HL-60 (cell line): ENCODE data around the gene ECI1.
"Not testable (repeated sequence)": the region's sequence is repeated elsewhere in the genome, so short reads cannot be mapped to it uniquely, and the experiment has no call there.

Experiments
- DNase-seq, 2 experiments: peaks; one replicate each; pipeline ENCODE4 v3.0.0-alpha.2; 2010 to 2020; ENCODE audit warnings: low read depth in 1 of 2, low spot score in 1 of 2
- H3K27ac ChIP-seq: fragments of 250-450 bp; sonication (Bioruptor Pico); replicated peaks from 2 replicates; pipeline ENCODE4 v1.5.1; 2020; ENCODE audit warnings: mild to moderate bottlenecking, moderate library complexity
- H3K27me3 ChIP-seq: fragments of 250-450 bp; sonication (Bioruptor Pico); 2 replicates; pipeline ENCODE4 v1.5.1; 2021; ENCODE audit warnings: mild to moderate bottlenecking, moderate library complexity; ENCODE audit not compliant: insufficient read depth, poor library complexity, severe bottlenecking
- H3K4me3 ChIP-seq: replicated peaks from 2 replicates; pipeline ENCODE4 v1.5.1; 2011; ENCODE audit warnings: mild to moderate bottlenecking, control low read depth, low read length; ENCODE audit not compliant: insufficient read depth
- GABPA ChIP-seq: IDR thresholded peaks from 2 replicates; pipeline ENCODE4 v1.6.1; 2012; ENCODE audit warnings: low read depth
- POLR2AphosphoS5 ChIP-seq: IDR thresholded peaks from 2 replicates; pipeline ENCODE4 v1.6.1; 2012; ENCODE audit warnings: low read depth
- SPI1 ChIP-seq: IDR thresholded peaks from 2 replicates; pipeline ENCODE4 v1.6.1; 2012; ENCODE audit warnings: low read depth, mild to moderate bottlenecking, borderline replicate concordance
- TF ChIP-seq, protein P1 (sequence below): IDR thresholded peaks from 2 replicates; pipeline ENCODE4 v1.6.1; 2012; ENCODE audit warnings: low read depth; ENCODE audit not compliant: insufficient replicate concordance
- TF ChIP-seq, protein P2 (sequence below): IDR thresholded peaks from one replicate; pipeline ENCODE4 v1.5.1; 2011; ENCODE audit warnings: low read length, control low read depth, inconsistent platforms; ENCODE audit not compliant: insufficient read depth

Gene ECI1

DNA sequence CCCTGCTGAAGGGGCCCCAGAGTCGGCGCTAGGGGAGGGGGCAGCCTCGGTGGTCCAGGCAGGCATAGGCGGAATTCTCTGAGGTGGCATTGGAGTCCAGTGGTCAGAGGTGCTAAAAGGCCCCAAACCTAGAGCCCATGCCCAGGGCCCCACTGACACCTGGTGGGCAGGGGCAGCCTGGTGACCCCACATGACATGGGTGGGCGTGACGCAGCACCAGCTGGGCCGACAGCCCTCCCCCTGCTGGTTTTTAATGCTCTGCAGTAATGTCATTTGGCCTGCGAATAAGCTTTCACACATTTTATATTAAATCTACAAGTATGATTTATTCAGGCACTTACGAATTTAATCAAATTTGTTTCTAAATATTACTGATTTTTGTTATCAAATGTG, 18.7 kb upstream of the ECI1 start:
- no peak overlapping the region for H3K27ac ChIP-seq
- H3K27me3 ChIP-seq, result no peaks in the 10 kb centered on the region
- no peak overlapping the region for H3K4me3 ChIP-seq
- TF ChIP-seq SPI1 (no peak), POLR2AphosphoS5 (no peak), GABPA (no peak)
- TF ChIP-seq, protein P1, sequence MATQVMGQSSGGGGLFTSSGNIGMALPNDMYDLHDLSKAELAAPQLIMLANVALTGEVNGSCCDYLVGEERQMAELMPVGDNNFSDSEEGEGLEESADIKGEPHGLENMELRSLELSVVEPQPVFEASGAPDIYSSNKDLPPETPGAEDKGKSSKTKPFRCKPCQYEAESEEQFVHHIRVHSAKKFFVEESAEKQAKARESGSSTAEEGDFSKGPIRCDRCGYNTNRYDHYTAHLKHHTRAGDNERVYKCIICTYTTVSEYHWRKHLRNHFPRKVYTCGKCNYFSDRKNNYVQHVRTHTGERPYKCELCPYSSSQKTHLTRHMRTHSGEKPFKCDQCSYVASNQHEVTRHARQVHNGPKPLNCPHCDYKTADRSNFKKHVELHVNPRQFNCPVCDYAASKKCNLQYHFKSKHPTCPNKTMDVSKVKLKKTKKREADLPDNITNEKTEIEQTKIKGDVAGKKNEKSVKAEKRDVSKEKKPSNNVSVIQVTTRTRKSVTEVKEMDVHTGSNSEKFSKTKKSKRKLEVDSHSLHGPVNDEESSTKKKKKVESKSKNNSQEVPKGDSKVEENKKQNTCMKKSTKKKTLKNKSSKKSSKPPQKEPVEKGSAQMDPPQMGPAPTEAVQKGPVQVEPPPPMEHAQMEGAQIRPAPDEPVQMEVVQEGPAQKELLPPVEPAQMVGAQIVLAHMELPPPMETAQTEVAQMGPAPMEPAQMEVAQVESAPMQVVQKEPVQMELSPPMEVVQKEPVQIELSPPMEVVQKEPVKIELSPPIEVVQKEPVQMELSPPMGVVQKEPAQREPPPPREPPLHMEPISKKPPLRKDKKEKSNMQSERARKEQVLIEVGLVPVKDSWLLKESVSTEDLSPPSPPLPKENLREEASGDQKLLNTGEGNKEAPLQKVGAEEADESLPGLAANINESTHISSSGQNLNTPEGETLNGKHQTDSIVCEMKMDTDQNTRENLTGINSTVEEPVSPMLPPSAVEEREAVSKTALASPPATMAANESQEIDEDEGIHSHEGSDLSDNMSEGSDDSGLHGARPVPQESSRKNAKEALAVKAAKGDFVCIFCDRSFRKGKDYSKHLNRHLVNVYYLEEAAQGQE, result no peak
- TF ChIP-seq, protein P2, sequence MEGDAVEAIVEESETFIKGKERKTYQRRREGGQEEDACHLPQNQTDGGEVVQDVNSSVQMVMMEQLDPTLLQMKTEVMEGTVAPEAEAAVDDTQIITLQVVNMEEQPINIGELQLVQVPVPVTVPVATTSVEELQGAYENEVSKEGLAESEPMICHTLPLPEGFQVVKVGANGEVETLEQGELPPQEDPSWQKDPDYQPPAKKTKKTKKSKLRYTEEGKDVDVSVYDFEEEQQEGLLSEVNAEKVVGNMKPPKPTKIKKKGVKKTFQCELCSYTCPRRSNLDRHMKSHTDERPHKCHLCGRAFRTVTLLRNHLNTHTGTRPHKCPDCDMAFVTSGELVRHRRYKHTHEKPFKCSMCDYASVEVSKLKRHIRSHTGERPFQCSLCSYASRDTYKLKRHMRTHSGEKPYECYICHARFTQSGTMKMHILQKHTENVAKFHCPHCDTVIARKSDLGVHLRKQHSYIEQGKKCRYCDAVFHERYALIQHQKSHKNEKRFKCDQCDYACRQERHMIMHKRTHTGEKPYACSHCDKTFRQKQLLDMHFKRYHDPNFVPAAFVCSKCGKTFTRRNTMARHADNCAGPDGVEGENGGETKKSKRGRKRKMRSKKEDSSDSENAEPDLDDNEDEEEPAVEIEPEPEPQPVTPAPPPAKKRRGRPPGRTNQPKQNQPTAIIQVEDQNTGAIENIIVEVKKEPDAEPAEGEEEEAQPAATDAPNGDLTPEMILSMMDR, result no peak
- DNase-seq, result no peak

DNA sequence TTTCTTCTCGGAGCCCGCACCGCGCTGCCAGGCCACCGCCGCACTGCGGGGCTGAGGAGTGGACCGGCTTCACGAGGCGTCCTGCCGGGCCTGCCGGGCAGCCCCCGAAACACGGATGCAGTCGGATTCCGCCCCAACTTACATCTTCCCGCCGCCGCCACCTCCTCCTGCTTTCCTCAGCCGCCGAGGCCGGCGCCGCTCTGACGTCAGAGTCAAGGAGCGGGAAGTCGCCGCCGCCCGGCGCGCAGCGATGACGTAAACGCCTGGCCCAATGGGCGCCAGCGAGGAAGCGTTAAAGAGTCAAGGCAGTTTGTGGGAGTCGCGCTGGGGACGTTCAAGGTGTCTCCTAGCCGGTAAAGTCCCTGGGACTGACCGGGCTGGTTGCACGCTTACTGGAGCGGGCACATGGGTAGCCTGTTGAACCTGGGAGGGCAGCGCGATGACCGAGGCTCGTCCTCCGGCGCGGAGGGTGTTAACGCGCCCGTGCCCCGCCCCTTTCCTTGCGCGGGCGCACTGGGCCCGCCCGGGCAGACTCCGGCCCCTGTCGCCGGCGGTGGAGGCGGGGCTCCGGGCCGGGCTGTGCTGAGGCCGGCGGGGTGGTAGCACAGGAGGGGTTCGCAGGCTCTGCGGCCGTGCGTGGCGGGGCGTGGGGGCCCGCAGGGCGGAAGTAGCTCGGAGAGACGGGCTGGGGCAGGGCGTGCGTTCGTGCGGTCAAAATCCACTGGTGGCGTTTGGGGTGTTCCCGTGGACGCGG, 16.7 kb upstream of the ECI1 start, which contains the start of gene RNPS1:
RNPS1 (minus strand) TSS at position 214 of the 754 bp plus-strand sequence. CDS start 3,483 bp downstream, outside the sequence.
- TF ChIP-seq POLR2AphosphoS5 (peak; percentile 100), GABPA (peak; percentile 39; the same call in 1 of the 2 replicates), SPI1 (peak; percentile 36; the same call in 1 of the 2 replicates)
- TF ChIP-seq, protein P2, result no peak
- TF ChIP-seq, protein P1, result peak; percentile 78
- Histone ChIP-seq H3K27ac (peak within 1 kb of the TSS; percentile 97), H3K4me3 (peak within 1 kb of the TSS; percentile 88), H3K27me3 (no peaks in the 10 kb centered on the region)
- peak; percentile 94 for DNase-seq

DNA sequence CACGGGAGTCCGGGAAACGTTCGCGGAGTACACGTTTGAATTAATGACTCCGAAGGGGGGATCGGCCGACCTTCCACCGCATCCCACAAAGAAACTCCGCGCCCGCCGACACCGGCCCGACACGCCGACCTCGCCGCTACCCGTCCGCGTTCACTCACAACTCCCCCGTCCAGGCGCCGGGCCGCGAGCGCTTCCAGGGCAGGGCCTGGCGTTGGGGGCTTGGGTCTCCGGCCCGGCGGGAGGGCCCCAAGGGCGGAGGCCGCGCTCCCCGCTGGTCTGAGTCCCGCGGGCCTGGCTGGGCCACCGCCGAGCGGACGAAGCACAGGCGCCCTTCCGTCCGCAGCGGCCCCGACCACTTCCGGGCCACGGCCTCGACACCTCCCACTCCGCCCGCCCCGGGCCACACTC, 16.1 kb upstream of the ECI1 start:
- peak overlapping the region; percentile 88 for H3K4me3 ChIP-seq
- TF ChIP-seq GABPA, result peak; percentile 67
- DNase-seq, result peak in 1 of 2 experiments; percentile 16
- not testable (repeated sequence) for H3K27me3 ChIP-seq
- peak overlapping the region; percentile 97 for H3K27ac ChIP-seq

DNA sequence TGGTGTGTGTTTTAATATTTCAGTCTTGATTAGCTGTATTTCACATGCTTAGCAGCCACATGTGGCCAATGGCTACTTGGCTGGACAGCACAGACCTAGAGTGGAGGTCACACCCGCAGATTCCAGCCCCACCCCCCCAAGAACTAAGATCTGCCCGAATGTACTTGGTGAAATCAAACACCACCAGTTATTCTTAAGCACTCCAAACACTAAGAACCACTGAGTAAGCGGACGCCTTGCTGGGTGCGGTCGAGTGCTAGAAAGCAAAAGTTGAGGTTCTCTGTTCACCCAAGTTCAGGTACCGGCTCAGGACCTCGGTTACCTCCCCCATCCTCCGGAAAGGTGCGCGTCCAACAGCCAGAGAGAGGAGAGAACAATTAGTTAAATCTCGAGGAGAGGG, 15.5 kb upstream of the ECI1 start:
- Histone ChIP-seq H3K4me3 (peak overlapping the region; percentile 88), H3K27ac (peak overlapping the region; percentile 97)
- not testable (repeated sequence) for H3K27me3 ChIP-seq, DNase-seq

DNA sequence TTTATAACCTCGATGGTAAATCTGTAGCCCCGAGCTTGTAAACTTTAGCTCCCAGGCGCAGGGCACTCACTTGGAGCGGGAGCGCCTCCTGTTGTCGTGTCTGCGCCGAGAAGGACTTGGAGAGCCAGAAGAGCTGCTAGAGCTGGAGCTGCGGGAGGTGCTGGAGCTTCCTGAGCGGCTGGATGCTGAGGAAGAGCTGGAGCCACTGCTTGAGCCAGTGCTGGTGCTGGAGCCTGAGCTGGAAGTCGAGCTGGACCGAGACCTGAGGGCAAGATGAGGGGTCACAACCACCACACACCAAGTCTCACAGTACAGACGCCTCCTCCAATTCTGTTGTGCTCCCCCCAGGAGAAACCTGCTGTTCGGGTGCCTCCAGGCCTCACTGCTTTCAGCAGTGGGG, 11.6 kb upstream of the ECI1 start:
- not testable (repeated sequence) for H3K27ac ChIP-seq, H3K4me3 ChIP-seq, H3K27me3 ChIP-seq, DNase-seq
